GM12891 (cell line): ENCODE data around the gene POP4.

Source experiments
- POLR2A ChIP-seq: IDR thresholded peaks from 2 replicates; pipeline ENCODE4 v1.6.1; 2011; ENCODE audit warnings: low read depth, low read length, control low read depth
- POLR2AphosphoS5 ChIP-seq: IDR thresholded peaks from 2 replicates; pipeline ENCODE4 v1.6.1; 2011; ENCODE audit warnings: low read depth, low read length, control low read depth
- TAF1 ChIP-seq: IDR thresholded peaks from 2 replicates; pipeline ENCODE4 v1.6.1; 2011; ENCODE audit warnings: low read depth, low read length, control low read depth

GRCh38 chr19:29663861-29664752, 58.0 kb downstream of the POP4 start:
- TF ChIP-seq POLR2AphosphoS5 (no peak), POLR2A (no peak), TAF1 (no peak)
